Measurements from ENCODE around the gene SCLT1. TPM values are rescaled to one million over a fixed set of nuclear protein-coding genes. Genes with fewer than 3 reads are reported as not detected.

The SCLT1 gene
- polyA plus RNA-seq, 3 donors: 14.8 to 20.1 (median 17.9) TPM

DNA sequence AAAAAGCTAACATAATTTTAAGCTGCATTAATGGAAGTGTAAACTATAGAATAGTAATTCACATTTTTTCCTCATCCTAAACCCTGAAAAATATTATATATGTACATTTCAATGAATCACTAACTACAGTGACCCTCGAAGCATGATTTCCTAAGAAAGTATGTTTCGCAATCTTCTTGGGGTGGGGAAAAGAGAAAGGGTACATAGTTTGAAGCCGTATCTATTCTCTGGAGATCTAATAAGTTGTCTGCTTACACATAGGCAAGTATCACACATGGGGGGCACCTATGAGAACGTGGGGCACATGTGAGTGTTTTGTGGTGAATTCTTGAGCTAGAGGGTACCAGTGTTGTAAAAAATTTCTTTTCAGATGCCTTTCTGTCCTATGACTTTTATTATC lies 212.7 kb downstream of the SCLT1 start:
- Histone ChIP-seq H3K79me2 (ENCODE audit: insufficient read depth, low read length) (no peaks in the 10 kb centered on the region), H3K9ac (ENCODE audit: insufficient read depth, low read length, poor library complexity, severe bottlenecking) (no peak overlapping the region), H3K27me3 (ENCODE audit: control insufficient read depth in 2 of 2, insufficient read depth in 2 of 2, low read length in 2 of 2) (no peaks in the 10 kb centered on the region), H3K27ac (ENCODE audit: low read depth in 1 of 2, low read length in 2 of 2) (no peak overlapping the region), H3K4me1 (ENCODE audit: control insufficient read depth in 1 of 2, insufficient read depth in 2 of 2, low read length in 2 of 2) (peaks cover 4 to 5% of the 10 kb centered on the region in 2 donors), H4K20me1 (ENCODE audit: insufficient read depth, low read length) (no peaks in the 10 kb centered on the region), H2AFZ (ENCODE audit: insufficient read depth, low read depth, low read length, poor library complexity, severe bottlenecking) (no peak overlapping the region), H3K36me3 (replicated peaks in 1 of 2; ENCODE audit: control insufficient read depth in 1 of 2, insufficient read depth in 2 of 2, low read length in 2 of 2) (peaks cover 19 to 56% of the 10 kb centered on the region in 2 donors), H3K9me3 (replicated peaks in 1 of 2; ENCODE audit: control insufficient read depth in 1 of 2, insufficient read depth in 1 of 2, low read length in 2 of 2) (no peaks in the 10 kb centered on the region), H3K4me2 (replicated peaks; ENCODE audit: extremely low read depth, low read length, poor library complexity, severe bottlenecking) (no peak overlapping the region), H3K4me3 (replicated peaks in 1 of 3; ENCODE audit: low read depth in 2 of 3, low read length in 3 of 3) (no peak overlapping the region)
- no peaks in the 10 kb centered on the region for H3K9me3 Mint-ChIP-seq
- H3K36me3 Mint-ChIP-seq: peaks cover 28 to 29% of the 10 kb centered on the region in 2 donors
- intact Hi-C loops (cut with micrococcal nuclease): no loop called here
- TF ChIP-seq, protein P1, sequence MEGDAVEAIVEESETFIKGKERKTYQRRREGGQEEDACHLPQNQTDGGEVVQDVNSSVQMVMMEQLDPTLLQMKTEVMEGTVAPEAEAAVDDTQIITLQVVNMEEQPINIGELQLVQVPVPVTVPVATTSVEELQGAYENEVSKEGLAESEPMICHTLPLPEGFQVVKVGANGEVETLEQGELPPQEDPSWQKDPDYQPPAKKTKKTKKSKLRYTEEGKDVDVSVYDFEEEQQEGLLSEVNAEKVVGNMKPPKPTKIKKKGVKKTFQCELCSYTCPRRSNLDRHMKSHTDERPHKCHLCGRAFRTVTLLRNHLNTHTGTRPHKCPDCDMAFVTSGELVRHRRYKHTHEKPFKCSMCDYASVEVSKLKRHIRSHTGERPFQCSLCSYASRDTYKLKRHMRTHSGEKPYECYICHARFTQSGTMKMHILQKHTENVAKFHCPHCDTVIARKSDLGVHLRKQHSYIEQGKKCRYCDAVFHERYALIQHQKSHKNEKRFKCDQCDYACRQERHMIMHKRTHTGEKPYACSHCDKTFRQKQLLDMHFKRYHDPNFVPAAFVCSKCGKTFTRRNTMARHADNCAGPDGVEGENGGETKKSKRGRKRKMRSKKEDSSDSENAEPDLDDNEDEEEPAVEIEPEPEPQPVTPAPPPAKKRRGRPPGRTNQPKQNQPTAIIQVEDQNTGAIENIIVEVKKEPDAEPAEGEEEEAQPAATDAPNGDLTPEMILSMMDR (IDR thresholded peaks at IDR 0.05): no peak
- H3K27ac Mint-ChIP-seq: peak overlapping the region in 2 of 7 donors; percentile 43 to 71
- no peak for DNase-seq
- no peak overlapping the region for H3K4me3 Mint-ChIP-seq
- peaks cover 4% of the 10 kb centered on the region for H3K4me1 Mint-ChIP-seq
- 48% methylated on average over 2 of the region's 4 CpGs for WGBS (ENCODE audit: insufficient coverage)
- H3K27me3 Mint-ChIP-seq (ENCODE audit: low read depth in 3 of 3): no peaks in the 10 kb centered on the region

DNA sequence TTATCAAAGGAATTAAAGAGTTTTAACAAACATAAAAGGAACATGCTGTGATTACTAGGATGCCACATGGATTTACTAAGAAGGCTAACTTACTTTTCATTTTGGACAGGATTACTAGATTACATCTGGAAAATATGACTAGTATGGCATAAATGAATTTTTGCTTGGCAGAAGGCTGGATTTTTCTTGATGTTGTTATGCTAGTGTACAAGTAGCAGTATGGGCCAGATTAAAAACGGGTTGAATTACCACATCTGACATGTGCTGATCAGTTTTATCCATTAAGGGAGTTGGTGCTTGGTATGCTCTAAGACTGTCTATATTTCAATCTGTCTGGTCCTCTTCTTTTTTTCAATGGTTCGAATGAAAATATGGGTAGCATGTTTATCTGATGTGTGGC lies 213.4 kb downstream of the SCLT1 start:
- Mint-ChIP-seq H3K4me1 (peaks cover 4% of the 10 kb centered on the region), H3K9me3 (no peaks in the 10 kb centered on the region), H3K27me3 (ENCODE audit: low read depth in 3 of 3) (no peaks in the 10 kb centered on the region), H3K27ac (no peak overlapping the region), H3K4me3 (no peak overlapping the region), H3K36me3 (peaks cover 27 to 29% of the 10 kb centered on the region in 2 donors)
- H3K9me3 ChIP-seq (replicated peaks in 1 of 2; ENCODE audit: control insufficient read depth in 1 of 2, insufficient read depth in 1 of 2, low read length in 2 of 2): no peaks in the 10 kb centered on the region
- no peaks in the 10 kb centered on the region for H3K27me3 ChIP-seq (ENCODE audit: control insufficient read depth in 2 of 2, insufficient read depth in 2 of 2, low read length in 2 of 2)
- H3K4me1 ChIP-seq (ENCODE audit: control insufficient read depth in 1 of 2, insufficient read depth in 2 of 2, low read length in 2 of 2): peaks cover 4 to 5% of the 10 kb centered on the region in 2 donors
- no peaks in the 10 kb centered on the region for H4K20me1 ChIP-seq (ENCODE audit: insufficient read depth, low read length)
- no peak for DNase-seq
- no peaks in the 10 kb centered on the region for H3K79me2 ChIP-seq (ENCODE audit: insufficient read depth, low read length)
- H2AFZ ChIP-seq (ENCODE audit: insufficient read depth, low read depth, low read length, poor library complexity, severe bottlenecking): no peak overlapping the region
- H3K36me3 ChIP-seq (replicated peaks in 1 of 2; ENCODE audit: control insufficient read depth in 1 of 2, insufficient read depth in 2 of 2, low read length in 2 of 2): peaks cover 24 to 55% of the 10 kb centered on the region in 2 donors
- WGBS (ENCODE audit: insufficient coverage): no CpG with 5 or more reads among the region's 2 CpGs
- H3K4me2 ChIP-seq (replicated peaks; ENCODE audit: extremely low read depth, low read length, poor library complexity, severe bottlenecking): no peak overlapping the region
- TF ChIP-seq, protein P1 (IDR thresholded peaks at IDR 0.05): no peak
- H3K27ac ChIP-seq (ENCODE audit: low read depth in 1 of 2, low read length in 2 of 2): no peak overlapping the region
- no peak overlapping the region for H3K9ac ChIP-seq (ENCODE audit: insufficient read depth, low read length, poor library complexity, severe bottlenecking)
- intact Hi-C loops (cut with micrococcal nuclease): no loop called here
- no peak overlapping the region for H3K4me3 ChIP-seq (replicated peaks in 1 of 3; ENCODE audit: low read depth in 2 of 3, low read length in 3 of 3)
